Measurements from ENCODE around the gene TMTC2. TPM values are rescaled to one million over a fixed set of nuclear protein-coding genes. Genes with fewer than 3 reads are reported as not detected.
"Not testable (repeated sequence)": the region's sequence is repeated elsewhere in the genome, so short reads cannot be mapped to it uniquely, and the experiment has no call there.

The TMTC2 gene
- total RNA-seq, 2 donors from 2014 or later: 5.5 to 7.1 TPM

- intact Hi-C loops (cut with DNase I): no loop called here
- no peak for DNase-seq (ENCODE audit: low spot score)
These were observed 131.7 kb downstream of the TMTC2 start for GRCh38 chr12:82818271-82819035.

DNA sequence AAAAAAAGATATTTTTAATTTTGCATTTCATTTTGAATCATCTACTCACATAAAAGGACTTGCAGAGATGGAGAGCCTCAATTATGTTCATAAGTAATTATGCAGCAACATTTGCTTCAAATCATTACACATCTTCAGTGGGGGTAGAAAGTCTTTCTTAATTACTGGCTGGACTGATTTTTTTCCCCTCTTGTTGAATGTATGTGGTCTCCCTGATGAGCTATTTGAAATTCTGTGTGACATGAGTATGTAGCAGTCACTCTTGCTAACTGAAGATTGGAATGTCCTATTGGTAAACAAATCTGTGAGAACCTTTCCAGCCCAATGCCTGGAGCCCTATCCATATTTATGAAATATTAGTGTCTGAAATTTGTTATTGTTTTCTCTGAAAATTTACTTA is 139.8 kb downstream of the TMTC2 start:
- intact Hi-C loops (cut with DNase I): no loop called here
- DNase-seq (ENCODE audit: low spot score): no peak

GRCh38 chr12:82832096-82832495 is 145.4 kb downstream of the TMTC2 start:
- intact Hi-C loops (cut with DNase I): no loop called here
- DNase-seq (ENCODE audit: low spot score): no peak

GRCh38 chr12:82832981-82833380 is 146.3 kb downstream of the TMTC2 start:
- DNase-seq (ENCODE audit: low spot score): no peak
- intact Hi-C loops (cut with DNase I): no loop called here

- no peak for DNase-seq (ENCODE audit: low spot score)
- intact Hi-C loops (cut with DNase I): no loop called here
These were observed 146.8 kb downstream of the TMTC2 start for GRCh38 chr12:82833481-82833880.

DNA sequence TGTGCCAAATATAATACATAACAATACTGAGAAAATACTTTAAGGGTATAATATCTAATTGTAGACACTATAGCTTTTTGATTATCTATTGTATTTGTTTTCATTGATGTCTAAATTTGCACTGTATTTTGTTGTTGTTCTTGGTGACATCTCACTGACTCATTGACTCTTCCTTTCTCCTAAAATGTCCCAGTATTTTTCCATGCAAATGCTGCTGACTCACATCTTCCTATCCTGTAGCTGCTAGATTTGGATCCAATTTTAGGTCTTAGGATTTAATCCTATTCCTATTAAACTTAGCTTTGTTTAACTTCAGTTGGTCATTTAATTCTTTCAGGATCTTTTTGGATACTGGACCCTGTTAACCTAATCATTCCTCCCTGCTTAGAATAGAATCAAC is 148.5 kb downstream of the TMTC2 start:
- intact Hi-C loops (cut with DNase I): no loop called here

DNA sequence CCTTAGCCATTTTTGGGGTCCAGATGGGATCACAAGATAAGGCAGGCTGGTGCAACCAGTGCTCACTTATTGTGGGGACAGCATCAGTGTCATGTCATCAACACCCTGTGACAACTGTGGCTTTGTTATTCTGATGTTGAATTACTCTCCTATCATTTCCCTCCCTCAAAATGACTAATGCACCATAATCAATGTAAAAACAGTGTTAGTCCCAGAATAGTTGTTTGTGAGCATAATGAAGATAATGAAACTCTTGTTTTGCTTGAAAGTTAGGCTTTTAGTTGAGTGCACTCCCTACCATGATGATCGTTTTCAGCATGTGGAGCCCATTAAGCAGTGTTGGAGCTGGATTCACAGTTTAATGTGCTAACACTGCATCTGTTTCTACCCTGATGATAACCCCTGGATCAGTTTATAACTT is 151.4 kb downstream of the TMTC2 start:
- DNase-seq (ENCODE audit: low spot score): no peak
- intact Hi-C loops (cut with DNase I): no loop called here

More for the DNA sequence above, 148.5 kb downstream of the TMTC2 start:
- no peak for DNase-seq (ENCODE audit: low spot score)

- intact Hi-C loops (cut with DNase I): no loop called here
- no peak for DNase-seq (ENCODE audit: low spot score)
These were observed 152.1 kb downstream of the TMTC2 start for GRCh38 chr12:82838827-82839226.

DNA sequence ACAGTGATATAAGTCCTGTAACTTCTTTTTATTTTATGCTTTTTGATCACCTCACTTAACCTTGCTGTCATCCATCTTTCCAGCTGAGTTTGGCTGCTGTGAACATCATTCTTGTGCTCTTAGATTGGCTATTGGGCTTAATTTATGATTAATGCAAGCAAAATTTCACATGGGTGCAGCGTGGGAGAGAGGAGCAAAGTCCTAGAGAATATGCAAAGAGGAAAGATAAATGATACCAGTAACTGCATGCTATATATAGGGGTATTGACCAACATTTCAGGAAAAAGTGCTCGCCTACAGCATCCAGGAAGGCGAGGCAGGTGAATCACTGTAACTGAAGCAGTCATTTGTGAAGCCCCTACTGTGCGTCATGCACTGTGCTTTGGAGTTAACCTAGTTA is 153.1 kb downstream of the TMTC2 start:
- DNase-seq (ENCODE audit: low spot score): no peak
- intact Hi-C loops (cut with DNase I): no loop called here

DNA sequence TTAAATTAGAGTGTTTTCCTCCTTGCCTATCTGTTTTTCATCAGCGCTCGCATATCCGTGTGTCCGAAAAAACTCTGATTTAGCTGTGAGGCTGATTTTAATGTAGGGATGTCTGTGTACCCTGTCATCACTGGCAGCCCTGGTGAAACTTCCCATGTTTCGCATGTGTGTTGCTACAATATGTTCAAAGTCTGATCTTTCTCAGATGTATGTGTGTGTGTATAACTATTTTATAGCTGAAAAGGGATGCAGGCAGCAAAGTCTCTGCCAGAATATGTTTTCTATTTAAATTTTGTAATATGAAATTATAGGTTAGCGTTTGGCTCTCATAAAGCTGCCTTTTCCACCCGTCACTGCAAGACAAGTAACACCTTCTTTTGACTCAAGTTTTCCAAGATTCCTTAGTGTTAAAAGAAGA is 154.8 kb downstream of the TMTC2 start:
- DNase-seq (ENCODE audit: low spot score): no peak
- intact Hi-C loops (cut with DNase I): no loop called here

DNA sequence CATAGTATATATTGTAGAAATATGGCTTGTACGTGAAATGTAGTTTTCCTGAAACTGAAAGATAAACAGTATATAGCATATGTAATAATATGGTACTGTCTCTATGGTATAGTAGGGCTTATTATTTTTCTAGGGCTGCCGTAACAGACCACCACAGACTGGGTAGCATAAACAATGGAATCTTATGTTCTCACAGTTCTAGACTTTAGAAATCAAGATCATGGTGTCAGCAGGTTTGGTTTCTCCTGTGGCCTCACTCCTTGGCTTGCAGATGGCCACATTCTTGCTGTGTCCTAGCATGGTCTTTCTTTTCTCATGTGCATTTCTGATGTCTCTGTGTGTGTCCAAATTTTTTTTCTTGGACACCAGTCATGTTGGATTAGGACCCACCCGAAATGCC is 155.8 kb downstream of the TMTC2 start:
- intact Hi-C loops (cut with DNase I): no loop called here
- DNase-seq (ENCODE audit: low spot score): no peak

DNA sequence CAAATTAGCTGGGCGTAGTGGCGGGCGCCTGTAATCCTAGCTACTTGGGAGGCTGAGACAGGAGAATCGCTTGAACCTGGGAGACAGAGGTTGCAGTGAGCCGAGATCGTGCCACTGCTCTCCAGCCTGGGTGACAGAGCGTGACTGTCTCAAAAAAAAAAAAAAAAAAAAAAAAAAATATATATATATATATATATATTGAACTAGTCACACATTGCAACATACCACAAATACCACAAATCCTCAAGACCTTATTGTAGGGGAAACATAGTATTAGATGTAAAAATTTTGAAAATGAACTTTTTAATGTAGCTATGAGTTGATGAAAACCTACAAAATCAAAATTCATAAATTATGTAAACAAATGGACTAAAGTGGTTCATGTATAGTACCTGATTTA is 158.4 kb downstream of the TMTC2 start:
- intact Hi-C loops (cut with DNase I); DNase-seq (ENCODE audit: low spot score): not testable (repeated sequence)

GRCh38 chr12:82848845-82849244 is 162.1 kb downstream of the TMTC2 start:
- DNase-seq (ENCODE audit: low spot score): no peak
- intact Hi-C loops (cut with DNase I): no loop called here

DNA sequence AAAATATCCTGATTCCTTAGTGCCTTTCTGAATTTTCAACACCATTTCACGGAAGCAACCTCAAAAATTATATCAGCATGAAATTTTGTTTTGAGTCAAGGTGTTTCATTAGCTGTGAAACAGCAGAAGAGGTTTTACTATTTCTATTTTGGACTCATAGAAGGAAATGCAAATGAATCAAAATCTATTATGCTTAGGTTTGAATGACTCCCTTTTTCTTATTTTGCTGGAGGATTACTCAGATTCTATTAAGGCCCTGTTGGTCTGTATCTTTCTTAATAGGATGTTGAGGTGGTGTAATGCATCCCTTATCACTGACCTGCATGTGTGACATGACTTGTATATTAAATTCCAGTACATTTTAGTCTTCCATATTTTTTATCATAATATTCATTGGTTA is 165.8 kb downstream of the TMTC2 start:
- DNase-seq (ENCODE audit: low spot score): no peak
- intact Hi-C loops (cut with DNase I): no loop called here

GRCh38 chr12:82855872-82856271 is 169.2 kb downstream of the TMTC2 start:
- intact Hi-C loops (cut with DNase I): no loop called here
- no peak for DNase-seq (ENCODE audit: low spot score)

DNA sequence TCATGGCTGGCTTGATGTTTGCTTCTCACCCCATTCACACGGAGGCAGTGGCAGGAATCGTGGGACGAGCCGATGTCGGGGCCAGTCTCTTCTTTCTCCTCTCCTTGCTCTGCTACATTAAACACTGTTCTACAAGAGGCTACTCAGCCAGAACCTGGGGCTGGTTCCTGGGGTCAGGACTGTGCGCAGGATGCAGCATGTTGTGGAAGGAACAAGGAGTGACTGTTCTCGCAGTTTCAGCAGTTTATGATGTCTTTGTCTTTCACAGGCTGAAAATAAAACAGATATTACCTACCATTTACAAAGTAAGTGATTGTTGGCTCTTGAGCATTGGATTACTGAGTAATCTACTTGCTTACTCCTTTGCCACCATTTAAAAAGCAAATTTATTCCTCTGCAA is 170.6 kb downstream of the TMTC2 start:
- DNase-seq (ENCODE audit: low spot score): no peak
- intact Hi-C loops (cut with DNase I): no loop called here

DNA sequence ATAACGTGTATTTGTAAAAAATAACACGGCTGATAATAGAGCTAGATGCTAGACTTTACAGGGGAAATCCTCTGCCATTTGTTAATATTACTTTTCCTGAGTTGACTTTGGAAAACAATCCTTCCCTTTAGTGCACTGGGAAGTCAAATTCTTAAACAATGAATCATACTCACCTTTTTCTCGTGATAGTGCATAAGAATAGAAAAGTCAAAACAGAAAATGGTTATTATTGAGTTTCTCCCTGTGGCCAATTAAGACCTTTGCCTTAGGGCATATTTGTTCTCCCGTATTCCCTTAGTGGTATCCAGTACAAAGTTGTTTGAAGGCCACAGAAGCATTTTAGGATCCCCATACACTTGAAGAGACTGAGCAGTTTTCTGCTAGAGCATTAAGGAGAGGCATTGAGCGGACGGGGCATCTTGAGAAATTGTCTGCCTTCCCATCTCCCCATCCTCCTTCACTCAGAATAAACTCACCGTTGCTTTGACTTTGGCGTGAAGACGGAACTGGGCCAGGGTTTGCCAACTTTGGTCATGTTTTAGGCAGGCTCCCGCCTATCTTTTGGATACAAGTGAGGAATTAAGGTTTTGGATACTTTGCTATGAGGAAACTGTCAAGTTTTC is 171.3 kb downstream of the TMTC2 start:
- intact Hi-C loops (cut with DNase I): no loop called here
- DNase-seq (ENCODE audit: low spot score): no peak

DNA sequence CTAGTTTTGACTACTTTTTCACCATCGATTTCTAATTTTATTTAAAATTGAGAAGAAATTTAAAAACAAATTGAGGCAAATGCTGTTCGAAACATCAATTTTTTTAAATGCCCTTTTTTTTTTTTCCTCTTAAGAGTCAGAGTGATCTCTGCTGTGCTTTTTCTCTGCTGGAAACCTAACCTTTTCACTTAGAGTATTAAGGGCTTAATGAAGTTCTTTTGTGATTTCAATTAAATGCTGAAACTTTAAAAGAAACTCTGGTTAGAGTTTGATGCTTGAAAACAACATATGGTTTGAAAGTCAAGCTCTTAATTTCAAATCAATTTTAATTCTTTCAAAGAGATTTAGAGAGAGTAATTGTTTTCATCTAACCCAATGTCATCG is 171.8 kb downstream of the TMTC2 start:
- no peak for DNase-seq (ENCODE audit: low spot score)
- intact Hi-C loops (cut with DNase I): no loop called here

DNA sequence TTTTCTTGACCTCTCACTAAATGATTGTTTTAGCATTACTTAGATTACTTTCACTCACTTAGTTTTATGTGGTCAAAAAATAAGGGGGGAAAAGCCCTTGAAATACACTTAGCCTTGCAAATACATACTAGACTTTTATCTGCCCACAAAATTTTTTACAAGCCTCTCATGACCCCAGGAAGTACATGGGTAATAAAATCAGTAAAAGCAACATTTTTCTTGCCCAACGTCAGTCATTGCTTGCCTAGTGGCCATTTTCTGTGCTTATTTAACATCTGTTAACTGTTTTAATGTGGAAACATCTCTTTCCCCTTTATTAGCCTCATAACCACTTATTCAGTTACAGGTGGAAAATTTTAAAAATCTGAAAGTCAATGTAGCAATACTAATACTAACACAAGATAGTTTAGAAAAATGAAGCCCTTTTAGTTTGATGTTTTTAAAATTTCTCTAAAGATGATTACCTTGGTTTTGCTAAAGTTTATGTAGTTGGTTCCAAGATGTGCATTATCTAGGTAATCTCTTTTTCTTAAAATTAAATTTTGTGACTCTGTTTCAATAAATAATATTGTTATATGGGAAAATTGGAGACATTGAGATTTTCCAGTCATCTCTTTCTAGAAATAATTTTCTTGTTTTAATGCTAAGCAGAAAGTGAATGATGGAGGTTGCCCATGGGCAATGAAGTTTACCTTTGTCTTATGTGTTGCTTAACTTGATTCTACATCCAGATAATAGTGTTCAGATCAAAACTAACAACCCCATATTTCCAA is 175.5 kb downstream of the TMTC2 start:
- no peak for DNase-seq (ENCODE audit: low spot score)
- intact Hi-C loops (cut with DNase I): no loop called here

DNA sequence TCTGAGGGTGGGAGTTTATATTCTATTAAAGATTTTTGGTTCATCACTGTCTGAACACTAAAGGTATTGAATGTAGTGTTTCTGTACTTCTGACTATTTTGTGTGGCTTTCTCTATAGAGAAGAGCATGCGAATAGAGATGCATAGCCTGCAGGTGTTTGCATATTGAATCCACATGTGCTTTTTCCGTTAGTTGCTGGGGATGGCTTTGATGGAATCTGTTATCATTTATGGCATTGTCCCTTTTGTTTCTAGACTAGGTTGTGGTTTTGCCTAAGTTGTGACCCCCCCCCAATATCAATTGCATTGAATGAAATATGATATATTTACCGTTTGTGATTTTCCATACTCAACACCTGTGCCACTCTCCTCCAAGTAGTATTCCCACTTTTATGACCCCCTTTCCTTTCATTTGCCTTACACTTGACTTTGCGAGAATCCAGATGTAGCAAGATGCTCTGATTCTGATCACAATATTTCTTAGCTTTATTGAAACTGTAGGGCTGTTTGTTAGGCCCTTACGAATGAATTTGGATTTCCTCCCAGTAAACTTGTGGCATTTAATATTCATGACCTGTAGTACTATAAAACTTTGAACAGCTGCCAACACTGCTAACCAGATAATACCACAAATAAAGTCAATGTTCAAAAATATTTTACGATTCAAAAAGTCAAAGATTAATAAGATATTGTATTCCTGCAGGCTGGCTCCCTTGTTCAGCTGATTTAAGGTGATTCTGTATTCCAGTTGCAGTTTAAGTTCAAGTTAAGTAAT is 176.4 kb downstream of the TMTC2 start:
- intact Hi-C loops (cut with DNase I): no loop called here
- no peak for DNase-seq (ENCODE audit: low spot score)
